ENCODE measurements around the gene ELP1. TPM values are rescaled to one million over a fixed set of nuclear protein-coding genes. Genes with fewer than 3 reads are reported as not detected.

ELP1 gene
- total and polyA plus RNA-seq, 3 experiments from 2014 or later = 20.2 to 38.7 (median 36.2) TPM

DNA sequence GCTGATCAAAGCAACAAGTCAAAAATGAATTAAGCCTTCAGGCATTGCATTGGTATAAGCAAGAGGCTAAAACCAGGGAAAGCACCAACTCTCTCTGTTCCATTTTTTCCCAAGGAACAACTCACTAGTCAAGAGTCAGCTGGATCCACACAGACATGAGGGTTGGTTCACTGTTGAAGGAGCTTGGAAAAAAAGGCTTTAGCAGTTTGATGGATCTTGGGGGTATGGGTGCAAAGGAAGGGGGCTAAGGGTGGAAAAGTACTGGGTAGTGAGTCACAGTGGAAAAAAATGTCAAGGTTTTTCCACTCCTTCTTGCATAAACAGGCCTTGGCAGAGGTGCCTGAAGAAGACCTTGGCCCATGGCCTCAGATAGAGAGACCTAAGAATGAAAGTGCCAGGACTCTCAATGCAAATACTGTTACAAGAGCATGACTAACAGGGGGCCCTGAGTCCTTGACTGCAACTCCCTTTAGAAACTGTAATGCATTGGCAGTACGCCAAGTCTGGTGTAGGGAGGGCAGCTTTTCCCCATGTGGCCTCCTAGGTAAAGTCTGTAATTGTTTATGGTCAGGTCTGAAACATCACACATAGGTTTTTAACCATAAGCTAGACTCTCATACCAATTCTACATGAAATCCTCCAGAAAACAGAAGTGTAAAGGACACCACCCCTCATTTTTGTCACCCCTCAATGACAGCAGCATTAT, 48.1 kb downstream of the ELP1 start:
- Histone ChIP-seq H3K36me3 (ENCODE audit: insufficient read depth, low read length) (peaks cover 12% of the 10 kb centered on the region), H3K27ac (ENCODE audit: low read depth, low read length) (no peak overlapping the region), H3K4me1 (ENCODE audit: insufficient read depth, low read length) (no peaks in the 10 kb centered on the region), H3K4me3 (ENCODE audit: low read length) (no peak overlapping the region), H3K27me3 (ENCODE audit: insufficient read depth, low read length, poor library complexity, severe bottlenecking) (no peaks in the 10 kb centered on the region), H3K9me3 (ENCODE audit: low read length) (no peaks in the 10 kb centered on the region)
- ChIA-PET POLR2A (no interaction called here), CTCF (no interaction called here)
- H3K4me1 Mint-ChIP-seq = peaks cover 10 to 17% (median 13%) of the 10 kb centered on the region in 3 donors
- no peaks in the 10 kb centered on the region for H3K27me3 Mint-ChIP-seq
- H3K9me3 Mint-ChIP-seq = no peaks in the 10 kb centered on the region
- no peak overlapping the region for H3K4me3 Mint-ChIP-seq
- peak overlapping the region in 4 of 8 donors; percentile 5 to 83 (median 30) for H3K27ac Mint-ChIP-seq
- H3K36me3 Mint-ChIP-seq = peaks cover 5 to 77% (median 31%) of the 10 kb centered on the region in 3 donors
- DNase-seq = no peak

- POLR2A ChIA-PET = no interaction called here
- Histone ChIP-seq H3K9me3 (ENCODE audit: low read length) (no peaks in the 10 kb centered on the region), H3K27ac (ENCODE audit: low read depth, low read length) (no peak overlapping the region), H3K4me1 (ENCODE audit: insufficient read depth, low read length) (no peaks in the 10 kb centered on the region), H3K36me3 (ENCODE audit: insufficient read depth, low read length) (peaks cover 17% of the 10 kb centered on the region), H3K4me3 (ENCODE audit: low read length) (no peak overlapping the region), H3K27me3 (ENCODE audit: insufficient read depth, low read length, poor library complexity, severe bottlenecking) (no peaks in the 10 kb centered on the region)
- Mint-ChIP-seq H3K27ac (peak overlapping the region in 1 of 8 donors; percentile 52), H3K36me3 (peaks cover 5 to 77% (median 26%) of the 10 kb centered on the region in 3 donors), H3K27me3 (no peaks in the 10 kb centered on the region), H3K4me1 (peaks cover 10 to 17% (median 13%) of the 10 kb centered on the region in 3 donors), H3K4me3 (no peak overlapping the region), H3K9me3 (no peaks in the 10 kb centered on the region)
- CTCF ChIA-PET = no interaction called here
- DNase-seq = no peak
These were observed 49.2 kb downstream of the ELP1 start for GRCh38 chr9:108884701-108885100.

DNA sequence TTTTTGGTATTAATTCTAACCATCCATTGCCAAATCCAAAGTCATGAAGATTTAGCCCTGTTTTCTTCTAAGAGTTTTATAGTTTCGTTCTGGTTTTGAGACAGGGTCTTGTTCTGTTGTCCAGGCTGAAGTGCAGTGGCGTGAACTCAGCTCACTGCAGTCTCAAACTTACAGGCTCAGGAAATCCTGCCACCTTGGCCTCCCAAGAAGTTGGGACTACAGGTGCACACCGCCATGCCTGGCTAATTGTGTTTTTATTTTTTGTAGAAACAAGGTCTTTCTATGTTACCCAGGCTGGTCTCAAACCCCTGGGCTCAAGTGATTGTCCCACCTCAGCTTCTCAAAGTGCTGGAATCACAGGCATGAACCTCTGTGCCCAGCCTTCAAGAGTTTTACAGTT, 50.8 kb downstream of the ELP1 start:
- Mint-ChIP-seq H3K4me1 (peaks cover 10 to 17% (median 13%) of the 10 kb centered on the region in 3 donors), H3K4me3 (no peak overlapping the region), H3K36me3 (peaks cover 9 to 79% (median 32%) of the 10 kb centered on the region in 3 donors), H3K27ac (peak overlapping the region in 1 of 8 donors; percentile 10), H3K9me3 (no peaks in the 10 kb centered on the region), H3K27me3 (no peaks in the 10 kb centered on the region)
- POLR2A ChIA-PET = no interaction called here
- Histone ChIP-seq H3K9me3 (ENCODE audit: low read length) (no peaks in the 10 kb centered on the region), H3K36me3 (ENCODE audit: insufficient read depth, low read length) (peaks cover 19% of the 10 kb centered on the region), H3K4me1 (ENCODE audit: insufficient read depth, low read length) (no peaks in the 10 kb centered on the region), H3K27ac (ENCODE audit: low read depth, low read length) (no peak overlapping the region), H3K27me3 (ENCODE audit: insufficient read depth, low read length, poor library complexity, severe bottlenecking) (no peaks in the 10 kb centered on the region), H3K4me3 (ENCODE audit: low read length) (no peak overlapping the region)
- DNase-seq = no peak
- CTCF ChIA-PET = interaction anchor here (1.1 kb wide), 1 partner anchor 71 kb away, joined by 3 read pairs; no protein-coding TSS in a partner anchor

GRCh38 chr9:108882052-108882888, 51.7 kb downstream of the ELP1 start:
- peaks cover 20% of the 10 kb centered on the region for H3K36me3 ChIP-seq (ENCODE audit: insufficient read depth, low read length)
- no peaks in the 10 kb centered on the region for H3K27me3 ChIP-seq (ENCODE audit: insufficient read depth, low read length, poor library complexity, severe bottlenecking)
- peaks cover 15 to 81% (median 36%) of the 10 kb centered on the region in 3 donors for H3K36me3 Mint-ChIP-seq
- no peaks in the 10 kb centered on the region for H3K27me3 Mint-ChIP-seq
- no peak overlapping the region for H3K27ac ChIP-seq (ENCODE audit: low read depth, low read length)
- no peaks in the 10 kb centered on the region for H3K9me3 Mint-ChIP-seq
- H3K9me3 ChIP-seq (ENCODE audit: low read length) = no peaks in the 10 kb centered on the region
- peaks cover 10 to 17% (median 13%) of the 10 kb centered on the region in 3 donors for H3K4me1 Mint-ChIP-seq
- POLR2A ChIA-PET = no interaction called here
- CTCF ChIA-PET = interaction anchor here (1.1 kb wide), 1 partner anchor 72 kb away, joined by 3 read pairs; no protein-coding TSS in a partner anchor
- DNase-seq = no peak
- peak overlapping the region in 4 of 8 donors; percentile 24 to 52 (median 31) for H3K27ac Mint-ChIP-seq
- no peaks in the 10 kb centered on the region for H3K4me1 ChIP-seq (ENCODE audit: insufficient read depth, low read length)
- no peak overlapping the region for H3K4me3 Mint-ChIP-seq
- H3K4me3 ChIP-seq (ENCODE audit: low read length) = no peak overlapping the region

DNA sequence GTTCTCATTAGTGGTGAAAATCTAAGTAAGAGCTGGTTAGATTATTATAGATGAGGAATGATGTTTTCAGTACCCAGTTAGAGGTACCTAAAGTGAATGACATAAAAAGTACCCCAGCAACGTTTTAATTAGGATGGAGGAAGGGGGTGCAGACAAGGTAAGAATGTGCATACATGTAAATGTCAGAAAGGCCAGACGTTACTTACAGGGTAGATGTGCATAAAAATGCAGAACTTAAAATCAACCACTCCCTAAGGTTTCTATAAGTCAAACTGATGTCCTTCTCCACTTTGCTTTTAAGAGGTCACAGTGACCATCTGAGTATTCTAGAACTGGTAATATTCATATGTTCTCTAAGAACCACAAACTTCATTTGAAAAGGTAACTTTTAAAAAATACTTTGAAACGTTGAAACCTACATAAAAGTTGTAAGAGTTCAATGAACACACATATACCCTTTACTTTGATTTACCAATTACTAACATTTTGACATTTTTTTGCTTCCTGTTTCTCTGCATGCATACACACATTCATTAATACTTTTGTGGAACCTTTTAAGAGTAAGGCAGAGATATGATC, 53.1 kb downstream of the ELP1 start:
- ChIA-PET CTCF (no interaction called here), POLR2A (no interaction called here)
- Mint-ChIP-seq H3K27me3 (no peaks in the 10 kb centered on the region), H3K4me1 (peaks cover 6 to 9% (median 7%) of the 10 kb centered on the region in 3 donors), H3K36me3 (peaks cover 15 to 86% (median 33%) of the 10 kb centered on the region in 3 donors), H3K4me3 (no peak overlapping the region), H3K9me3 (no peaks in the 10 kb centered on the region), H3K27ac (no peak overlapping the region)
- peaks cover 20% of the 10 kb centered on the region for H3K36me3 ChIP-seq (ENCODE audit: insufficient read depth, low read length)
- no peaks in the 10 kb centered on the region for H3K27me3 ChIP-seq (ENCODE audit: insufficient read depth, low read length, poor library complexity, severe bottlenecking)
- no peaks in the 10 kb centered on the region for H3K9me3 ChIP-seq (ENCODE audit: low read length)
- no peak overlapping the region for H3K4me3 ChIP-seq (ENCODE audit: low read length)
- H3K4me1 ChIP-seq (ENCODE audit: insufficient read depth, low read length) = no peaks in the 10 kb centered on the region
- H3K27ac ChIP-seq (ENCODE audit: low read depth, low read length) = no peak overlapping the region
- DNase-seq = no peak

- H3K4me3 Mint-ChIP-seq = no peak overlapping the region
- H3K27me3 Mint-ChIP-seq = no peaks in the 10 kb centered on the region
- Histone ChIP-seq H3K4me3 (ENCODE audit: low read length) (no peak overlapping the region), H3K4me1 (ENCODE audit: insufficient read depth, low read length) (no peaks in the 10 kb centered on the region), H3K36me3 (ENCODE audit: insufficient read depth, low read length) (peaks cover 31% of the 10 kb centered on the region), H3K9me3 (ENCODE audit: low read length) (no peaks in the 10 kb centered on the region), H3K27ac (ENCODE audit: low read depth, low read length) (no peak overlapping the region), H3K27me3 (ENCODE audit: insufficient read depth, low read length, poor library complexity, severe bottlenecking) (no peaks in the 10 kb centered on the region)
- H3K4me1 Mint-ChIP-seq = no peaks in the 10 kb centered on the region
- peak overlapping the region in 1 of 8 donors; percentile 14 for H3K27ac Mint-ChIP-seq
- no peak for DNase-seq
- peaks cover 19 to 95% (median 35%) of the 10 kb centered on the region in 3 donors for H3K36me3 Mint-ChIP-seq
- ChIA-PET CTCF (no interaction called here), POLR2A (no interaction called here)
- no peaks in the 10 kb centered on the region for H3K9me3 Mint-ChIP-seq
These were observed 56.4 kb downstream of the ELP1 start for GRCh38 chr9:108877524-108877923.

DNA sequence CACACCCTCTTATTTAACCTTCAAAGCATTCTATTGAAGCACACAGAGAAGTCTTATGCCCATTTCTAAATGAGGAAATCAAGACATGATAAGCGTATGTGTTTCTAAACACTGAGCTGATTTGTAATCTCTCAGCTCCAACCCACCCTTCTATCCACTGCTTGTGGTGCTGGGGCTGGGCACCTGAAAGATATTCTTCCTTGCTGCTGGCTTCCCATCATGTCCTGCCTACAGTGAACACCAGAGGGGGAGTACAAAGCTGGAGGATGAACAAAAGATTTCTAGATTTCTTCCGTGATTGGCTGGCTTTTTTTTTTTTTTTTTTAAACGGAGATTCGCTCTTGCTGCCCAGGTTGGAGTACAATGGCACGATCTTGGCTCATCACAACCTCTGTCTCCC, 57.5 kb downstream of the ELP1 start:
- Histone ChIP-seq H3K4me3 (ENCODE audit: low read length) (no peak overlapping the region), H3K36me3 (ENCODE audit: insufficient read depth, low read length) (peaks cover 35% of the 10 kb centered on the region), H3K4me1 (ENCODE audit: insufficient read depth, low read length) (no peaks in the 10 kb centered on the region), H3K27ac (ENCODE audit: low read depth, low read length) (no peak overlapping the region), H3K9me3 (ENCODE audit: low read length) (no peaks in the 10 kb centered on the region), H3K27me3 (ENCODE audit: insufficient read depth, low read length, poor library complexity, severe bottlenecking) (no peaks in the 10 kb centered on the region)
- no peak overlapping the region for H3K27ac Mint-ChIP-seq
- H3K9me3 Mint-ChIP-seq = no peaks in the 10 kb centered on the region
- H3K4me3 Mint-ChIP-seq = no peak overlapping the region
- no peaks in the 10 kb centered on the region for H3K27me3 Mint-ChIP-seq
- H3K36me3 Mint-ChIP-seq = peaks cover 20 to 95% (median 40%) of the 10 kb centered on the region in 3 donors
- no peak for DNase-seq
- no peaks in the 10 kb centered on the region for H3K4me1 Mint-ChIP-seq
- POLR2A ChIA-PET = no interaction called here
- CTCF ChIA-PET = interaction anchor here (0.7 kb wide), 1 partner anchor 23 kb away, joined by 3 read pairs; no protein-coding TSS in a partner anchor
